ENCODE results near the gene CX3CL1.

Gene CX3CL1

GRCh38 chr16:57424583-57424982, 52.3 kb downstream of the CX3CL1 start:
- TF ChIP-seq GLIS3 (CRISPR knock-in tag; IDR thresholded peaks at IDR 0.05) = no peak
- no peak for TF ChIP-seq CSDC2 (CRISPR knock-in tag; IDR thresholded peaks at IDR 0.05)
- no peak for TF ChIP-seq TCF4 (CRISPR knock-in tag; IDR thresholded peaks at IDR 0.05; ENCODE audit: borderline replicate concordance)
- TF ChIP-seq, protein P1, sequence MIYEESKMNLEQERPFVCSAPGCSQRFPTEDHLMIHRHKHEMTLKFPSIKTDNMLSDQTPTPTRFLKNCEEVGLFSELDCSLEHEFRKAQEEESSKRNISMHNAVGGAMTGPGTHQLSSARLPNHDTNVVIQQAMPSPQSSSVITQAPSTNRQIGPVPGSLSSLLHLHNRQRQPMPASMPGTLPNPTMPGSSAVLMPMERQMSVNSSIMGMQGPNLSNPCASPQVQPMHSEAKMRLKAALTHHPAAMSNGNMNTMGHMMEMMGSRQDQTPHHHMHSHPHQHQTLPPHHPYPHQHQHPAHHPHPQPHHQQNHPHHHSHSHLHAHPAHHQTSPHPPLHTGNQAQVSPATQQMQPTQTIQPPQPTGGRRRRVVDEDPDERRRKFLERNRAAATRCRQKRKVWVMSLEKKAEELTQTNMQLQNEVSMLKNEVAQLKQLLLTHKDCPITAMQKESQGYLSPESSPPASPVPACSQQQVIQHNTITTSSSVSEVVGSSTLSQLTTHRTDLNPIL (CRISPR knock-in tag; IDR thresholded peaks at IDR 0.05; ENCODE audit: low read depth) = no peak
- no peak for TF ChIP-seq ZFP30 (CRISPR knock-in tag; IDR thresholded peaks at IDR 0.05)
- TF ChIP-seq RARB (CRISPR knock-in tag; IDR thresholded peaks at IDR 0.05) = no peak
- no peak for TF ChIP-seq ZNF565 (CRISPR knock-in tag; conservative IDR thresholded peaks at IDR 0.05; ENCODE audit: low read depth)
- TF ChIP-seq, protein P2, sequence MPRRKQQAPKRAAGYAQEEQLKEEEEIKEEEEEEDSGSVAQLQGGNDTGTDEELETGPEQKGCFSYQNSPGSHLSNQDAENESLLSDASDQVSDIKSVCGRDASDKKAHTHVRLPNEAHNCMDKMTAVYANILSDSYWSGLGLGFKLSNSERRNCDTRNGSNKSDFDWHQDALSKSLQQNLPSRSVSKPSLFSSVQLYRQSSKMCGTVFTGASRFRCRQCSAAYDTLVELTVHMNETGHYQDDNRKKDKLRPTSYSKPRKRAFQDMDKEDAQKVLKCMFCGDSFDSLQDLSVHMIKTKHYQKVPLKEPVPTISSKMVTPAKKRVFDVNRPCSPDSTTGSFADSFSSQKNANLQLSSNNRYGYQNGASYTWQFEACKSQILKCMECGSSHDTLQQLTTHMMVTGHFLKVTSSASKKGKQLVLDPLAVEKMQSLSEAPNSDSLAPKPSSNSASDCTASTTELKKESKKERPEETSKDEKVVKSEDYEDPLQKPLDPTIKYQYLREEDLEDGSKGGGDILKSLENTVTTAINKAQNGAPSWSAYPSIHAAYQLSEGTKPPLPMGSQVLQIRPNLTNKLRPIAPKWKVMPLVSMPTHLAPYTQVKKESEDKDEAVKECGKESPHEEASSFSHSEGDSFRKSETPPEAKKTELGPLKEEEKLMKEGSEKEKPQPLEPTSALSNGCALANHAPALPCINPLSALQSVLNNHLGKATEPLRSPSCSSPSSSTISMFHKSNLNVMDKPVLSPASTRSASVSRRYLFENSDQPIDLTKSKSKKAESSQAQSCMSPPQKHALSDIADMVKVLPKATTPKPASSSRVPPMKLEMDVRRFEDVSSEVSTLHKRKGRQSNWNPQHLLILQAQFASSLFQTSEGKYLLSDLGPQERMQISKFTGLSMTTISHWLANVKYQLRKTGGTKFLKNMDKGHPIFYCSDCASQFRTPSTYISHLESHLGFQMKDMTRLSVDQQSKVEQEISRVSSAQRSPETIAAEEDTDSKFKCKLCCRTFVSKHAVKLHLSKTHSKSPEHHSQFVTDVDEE (CRISPR knock-in tag; IDR thresholded peaks at IDR 0.05) = no peak
- TF ChIP-seq ZNF8 (CRISPR knock-in tag; IDR thresholded peaks at IDR 0.05) = no peak
- TF ChIP-seq, protein P3, sequence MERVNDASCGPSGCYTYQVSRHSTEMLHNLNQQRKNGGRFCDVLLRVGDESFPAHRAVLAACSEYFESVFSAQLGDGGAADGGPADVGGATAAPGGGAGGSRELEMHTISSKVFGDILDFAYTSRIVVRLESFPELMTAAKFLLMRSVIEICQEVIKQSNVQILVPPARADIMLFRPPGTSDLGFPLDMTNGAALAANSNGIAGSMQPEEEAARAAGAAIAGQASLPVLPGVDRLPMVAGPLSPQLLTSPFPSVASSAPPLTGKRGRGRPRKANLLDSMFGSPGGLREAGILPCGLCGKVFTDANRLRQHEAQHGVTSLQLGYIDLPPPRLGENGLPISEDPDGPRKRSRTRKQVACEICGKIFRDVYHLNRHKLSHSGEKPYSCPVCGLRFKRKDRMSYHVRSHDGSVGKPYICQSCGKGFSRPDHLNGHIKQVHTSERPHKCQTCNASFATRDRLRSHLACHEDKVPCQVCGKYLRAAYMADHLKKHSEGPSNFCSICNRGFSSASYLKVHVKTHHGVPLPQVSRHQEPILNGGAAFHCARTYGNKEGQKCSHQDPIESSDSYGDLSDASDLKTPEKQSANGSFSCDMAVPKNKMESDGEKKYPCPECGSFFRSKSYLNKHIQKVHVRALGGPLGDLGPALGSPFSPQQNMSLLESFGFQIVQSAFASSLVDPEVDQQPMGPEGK (CRISPR knock-in tag; IDR thresholded peaks at IDR 0.05; ENCODE audit: borderline replicate concordance) = no peak
- TF ChIP-seq ISL1 (CRISPR knock-in tag; IDR thresholded peaks at IDR 0.05) = no peak
- no peak for TF ChIP-seq SNAI2 (CRISPR knock-in tag; IDR thresholded peaks at IDR 0.05)
- TF ChIP-seq ESRRG (CRISPR knock-in tag; IDR thresholded peaks at IDR 0.05) = no peak
- TF ChIP-seq ZC3H10 (CRISPR knock-in tag; IDR thresholded peaks at IDR 0.05) = no peak
- TF ChIP-seq ZNF70 (CRISPR knock-in tag; IDR thresholded peaks at IDR 0.05) = no peak
- ATAC-seq = no peak

DNA sequence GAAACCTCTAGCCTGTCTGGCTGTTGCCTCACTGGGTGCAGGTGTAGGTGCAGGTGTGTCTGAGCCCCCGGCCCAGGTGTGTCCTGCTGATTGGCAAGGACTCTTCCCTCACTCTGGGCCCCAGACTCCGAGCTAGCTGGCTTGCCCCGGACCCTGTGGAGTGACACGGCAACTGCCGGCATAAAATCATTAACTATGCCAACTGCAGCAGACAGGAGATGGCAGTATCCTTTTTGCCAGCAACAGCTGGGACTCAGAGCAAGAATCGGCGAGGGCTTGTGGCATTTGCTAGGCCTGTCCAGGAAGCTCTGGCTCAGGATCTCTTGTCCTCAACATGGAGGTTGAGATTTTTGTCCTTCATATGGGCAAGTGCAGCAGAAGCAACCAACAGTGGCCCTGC, 54.1 kb downstream of the CX3CL1 start:
- ATAC-seq = no peak
- TF ChIP-seq SNAI2 (CRISPR knock-in tag; IDR thresholded peaks at IDR 0.05) = no peak

DNA sequence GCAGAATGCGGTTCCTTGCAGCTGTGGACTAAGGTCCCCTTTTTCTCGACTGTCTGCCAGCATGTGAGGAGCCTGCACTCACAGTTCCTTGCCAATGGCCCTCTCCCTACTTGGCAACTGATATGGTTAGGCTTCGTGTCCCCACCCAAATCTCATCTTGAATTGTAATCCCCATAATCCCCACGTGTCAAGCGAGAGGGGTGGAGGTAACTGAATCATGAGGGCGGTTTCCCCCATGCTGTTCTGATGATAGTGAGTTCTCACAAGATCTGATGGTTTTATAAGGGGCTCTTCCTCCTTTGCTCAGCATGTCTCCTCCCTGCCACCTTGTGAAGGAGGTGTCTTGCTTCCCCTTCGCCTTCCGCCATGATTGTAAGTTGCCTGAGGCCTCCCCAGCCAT, 55.0 kb downstream of the CX3CL1 start:
- TF ChIP-seq ESRRG (CRISPR knock-in tag; IDR thresholded peaks at IDR 0.05) (no peak), ZNF8 (CRISPR knock-in tag; IDR thresholded peaks at IDR 0.05) (no peak), RARB (CRISPR knock-in tag; IDR thresholded peaks at IDR 0.05) (no peak), CSDC2 (CRISPR knock-in tag; IDR thresholded peaks at IDR 0.05) (no peak), BACH2 (CRISPR knock-in tag; IDR thresholded peaks at IDR 0.05; ENCODE audit: borderline replicate concordance) (no peak), ZFP30 (CRISPR knock-in tag; IDR thresholded peaks at IDR 0.05) (no peak), ISL1 (CRISPR knock-in tag; IDR thresholded peaks at IDR 0.05) (no peak), ZC3H10 (CRISPR knock-in tag; IDR thresholded peaks at IDR 0.05) (no peak), GLIS3 (CRISPR knock-in tag; IDR thresholded peaks at IDR 0.05) (no peak), SNAI2 (CRISPR knock-in tag; IDR thresholded peaks at IDR 0.05) (no peak)
- TF ChIP-seq, protein P1 (CRISPR knock-in tag; IDR thresholded peaks at IDR 0.05; ENCODE audit: low read depth) = no peak
- TF ChIP-seq, protein P3 (CRISPR knock-in tag; IDR thresholded peaks at IDR 0.05; ENCODE audit: borderline replicate concordance) = no peak
- no peak for ATAC-seq

DNA sequence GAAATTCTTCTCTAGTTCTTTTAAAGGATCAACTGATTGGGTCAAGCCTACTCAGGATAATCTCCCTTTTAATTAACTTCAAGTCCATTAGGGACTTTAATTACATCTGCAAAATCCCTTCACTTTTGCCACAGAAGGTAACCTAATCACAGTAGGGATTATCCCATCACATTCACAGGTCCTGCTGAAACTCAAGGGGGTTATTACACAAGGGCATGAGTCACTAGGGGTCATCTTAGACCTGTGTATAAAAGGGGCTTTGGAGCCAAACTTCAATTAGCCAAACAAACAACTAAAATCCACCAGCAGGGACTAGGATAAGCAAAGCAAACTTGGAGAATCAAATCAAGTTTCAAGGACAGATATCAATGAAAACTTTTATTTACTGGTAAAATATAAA, 55.5 kb downstream of the CX3CL1 start:
- no peak for ATAC-seq
- no peak for TF ChIP-seq ESRRG (CRISPR knock-in tag; IDR thresholded peaks at IDR 0.05)
- no peak for TF ChIP-seq TOX (CRISPR knock-in tag; IDR thresholded peaks at IDR 0.05; ENCODE audit: borderline replicate concordance)
- TF ChIP-seq, protein P1 (CRISPR knock-in tag; IDR thresholded peaks at IDR 0.05; ENCODE audit: low read depth) = no peak
- no peak for TF ChIP-seq ARNTL (CRISPR knock-in tag; IDR thresholded peaks at IDR 0.05; ENCODE audit: borderline replicate concordance, low read depth)
- TF ChIP-seq ZFP3 (CRISPR knock-in tag; IDR thresholded peaks at IDR 0.05) = no peak
- TF ChIP-seq CSDC2 (CRISPR knock-in tag; IDR thresholded peaks at IDR 0.05) = no peak
- TF ChIP-seq BACH2 (CRISPR knock-in tag; IDR thresholded peaks at IDR 0.05; ENCODE audit: borderline replicate concordance) = no peak
- TF ChIP-seq ZFP30 (CRISPR knock-in tag; IDR thresholded peaks at IDR 0.05) = no peak
- no peak for TF ChIP-seq ZNF70 (CRISPR knock-in tag; IDR thresholded peaks at IDR 0.05)
- no peak for TF ChIP-seq OSR1 (CRISPR knock-in tag; IDR thresholded peaks at IDR 0.05)
- no peak for TF ChIP-seq RARB (CRISPR knock-in tag; IDR thresholded peaks at IDR 0.05)
- no peak for TF ChIP-seq ZNF8 (CRISPR knock-in tag; IDR thresholded peaks at IDR 0.05)
- TF ChIP-seq, protein P2 (CRISPR knock-in tag; IDR thresholded peaks at IDR 0.05) = no peak

Measured in SK-N-SH treated with all-trans-retinoic acid at 6 μM for 48 hours (cell line).